ENCODE measurements around the gene TRIM63.
A peak's percentile ranks its signal among the peaks of the same experiment; 100 is the strongest.

TRIM63 gene

GRCh38 chr1:26045722-26046245 lies 21.6 kb downstream of the TRIM63 start, which contains the start of gene SLC30A2:
Gene SLC30A2 (minus strand): TSS chr1:26046118. CDS start chr1:26045896, 222 bp downstream.
- Histone ChIP-seq H3K27ac (ENCODE audit: low read depth, low read length) (no peak within 1 kb of the TSS), H3K4me3 (ENCODE audit: low read length) (no peak within 1 kb of the TSS), H4K5ac (ENCODE audit: low read length) (no peak within 1 kb of the TSS), H2BK120ac (ENCODE audit: low read depth, low read length) (no peak within 1 kb of the TSS), H3K18ac (ENCODE audit: low read length) (peak within 1 kb of the TSS; percentile 11), H3K79me1 (ENCODE audit: low read length) (no peaks in the 10 kb centered on the region), H4K8ac (ENCODE audit: low read depth, low read length) (no peak within 1 kb of the TSS), H3K56ac (ENCODE audit: low read length) (peak within 1 kb of the TSS; percentile 69), H3K27me3 (ENCODE audit: insufficient read depth, low read length, poor library complexity) (peaks cover 25% of the 10 kb centered on the region), H3K36me3 (ENCODE audit: control insufficient read depth, insufficient read depth, low read length) (no peaks in the 10 kb centered on the region), H3K4me1 (ENCODE audit: control insufficient read depth, low read depth, low read length) (no peaks in the 10 kb centered on the region), H3K79me2 (ENCODE audit: control insufficient read depth, insufficient read depth, low read length) (no peaks in the 10 kb centered on the region), H3K4ac (ENCODE audit: low read depth, low read length) (no peak within 1 kb of the TSS), H2AK5ac (ENCODE audit: low read length) (no peak within 1 kb of the TSS), H2BK15ac (replicated peaks; ENCODE audit: low read depth) (no peak within 1 kb of the TSS), H3K4me2 (ENCODE audit: low read length) (peak within 1 kb of the TSS; percentile 30), H2BK5ac (ENCODE audit: low read length) (no peak within 1 kb of the TSS), H3K23ac (ENCODE audit: low read length) (peak within 1 kb of the TSS; percentile 31), H3K9ac (ENCODE audit: low read length) (peak within 1 kb of the TSS; percentile 45)
- WGBS (ENCODE audit: extremely low coverage, insufficient coverage, low lambda C conversion rate), result no CpG with 5 or more reads among the region's 62 CpGs
- no peak for DNase-seq

DNA sequence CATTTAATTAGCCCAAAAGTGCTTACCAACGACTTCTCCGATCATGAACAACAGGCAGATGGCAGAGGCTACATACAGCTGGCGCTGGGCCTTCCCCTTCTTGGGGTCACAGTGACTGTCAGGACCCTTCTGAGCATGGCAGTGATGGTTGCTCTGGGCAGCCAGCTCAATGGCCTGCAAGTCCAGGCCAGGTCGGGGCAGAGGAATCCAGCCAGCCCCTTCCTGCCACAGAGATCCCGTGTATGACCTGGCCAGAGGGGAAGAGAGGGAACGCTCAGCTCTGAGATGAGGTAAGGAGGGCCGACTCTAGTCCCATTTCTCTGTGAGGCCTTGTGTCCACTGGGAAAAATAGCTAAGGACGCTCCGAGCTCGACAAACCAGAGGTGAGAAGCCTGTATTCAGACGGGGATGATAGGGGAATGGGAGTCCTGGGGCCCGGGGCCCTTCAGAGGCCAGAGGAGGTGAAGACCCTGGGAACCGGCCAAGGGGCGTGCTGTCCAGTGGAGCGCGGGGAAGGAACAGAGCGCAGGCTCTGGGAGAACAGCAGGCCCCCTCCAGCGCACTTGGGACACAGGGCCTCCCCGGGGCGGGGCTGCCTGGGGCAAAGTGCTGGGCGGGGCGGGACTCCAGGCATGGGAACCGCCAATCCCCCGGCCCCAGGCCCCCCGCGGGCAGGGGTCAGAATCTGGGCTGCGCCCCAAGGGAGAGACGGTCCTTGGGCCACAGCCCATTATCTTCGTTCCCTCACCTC lies 22.3 kb downstream of the TRIM63 start:
- Histone ChIP-seq H2BK5ac (ENCODE audit: low read length) (no peak overlapping the region), H3K27ac (ENCODE audit: low read depth, low read length) (no peak overlapping the region), H2BK120ac (ENCODE audit: low read depth, low read length) (no peak overlapping the region), H3K4me1 (ENCODE audit: control insufficient read depth, low read depth, low read length) (no peaks in the 10 kb centered on the region), H3K56ac (ENCODE audit: low read length) (peak overlapping the region; percentile 65), H3K18ac (ENCODE audit: low read length) (no peak overlapping the region), H3K4me2 (ENCODE audit: low read length) (peak overlapping the region; percentile 30), H4K5ac (ENCODE audit: low read length) (no peak overlapping the region), H3K27me3 (ENCODE audit: insufficient read depth, low read length, poor library complexity) (peaks cover 25% of the 10 kb centered on the region), H3K79me2 (ENCODE audit: control insufficient read depth, insufficient read depth, low read length) (no peaks in the 10 kb centered on the region), H3K23ac (ENCODE audit: low read length) (peak overlapping the region; percentile 31), H3K79me1 (ENCODE audit: low read length) (no peaks in the 10 kb centered on the region), H4K8ac (ENCODE audit: low read depth, low read length) (no peak overlapping the region), H3K4ac (ENCODE audit: low read depth, low read length) (no peak overlapping the region), H3K36me3 (ENCODE audit: control insufficient read depth, insufficient read depth, low read length) (no peaks in the 10 kb centered on the region), H3K4me3 (ENCODE audit: low read length) (no peak overlapping the region), H2AK5ac (ENCODE audit: low read length) (no peak overlapping the region), H2BK15ac (replicated peaks; ENCODE audit: low read depth) (no peak overlapping the region), H3K9ac (ENCODE audit: low read length) (peak overlapping the region; percentile 45)
- no CpG with 5 or more reads among the region's 29 CpGs for WGBS (ENCODE audit: extremely low coverage, insufficient coverage, low lambda C conversion rate)
- peak; percentile 13 for DNase-seq

DNA sequence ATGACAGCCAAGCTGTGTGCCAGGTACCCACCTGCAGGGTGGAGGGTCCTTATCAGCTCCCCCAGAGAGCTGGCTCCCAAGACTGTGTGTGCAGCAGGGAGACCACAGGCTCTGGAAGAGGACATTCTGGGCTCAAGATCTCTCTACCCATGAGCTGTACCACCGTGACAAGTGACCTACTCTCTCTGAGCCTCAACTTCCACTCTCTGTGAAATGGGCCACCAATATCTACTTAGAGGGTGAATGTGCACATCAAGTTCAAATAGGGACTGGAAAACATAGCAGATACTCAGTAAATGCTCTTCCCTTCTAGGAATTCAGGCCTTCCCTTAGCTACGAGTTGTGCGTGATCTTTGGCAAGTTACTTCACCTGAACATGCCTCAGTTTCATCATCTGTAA lies 23.0 kb downstream of the TRIM63 start:
- H3K56ac ChIP-seq (ENCODE audit: low read length), result no peak overlapping the region
- H3K18ac ChIP-seq (ENCODE audit: low read length), result no peak overlapping the region
- H3K4ac ChIP-seq (ENCODE audit: low read depth, low read length), result no peak overlapping the region
- no peak overlapping the region for H4K8ac ChIP-seq (ENCODE audit: low read depth, low read length)
- H3K4me1 ChIP-seq (ENCODE audit: control insufficient read depth, low read depth, low read length), result no peaks in the 10 kb centered on the region
- no peak for DNase-seq
- no peaks in the 10 kb centered on the region for H3K79me1 ChIP-seq (ENCODE audit: low read length)
- no peak overlapping the region for H2BK15ac ChIP-seq (replicated peaks; ENCODE audit: low read depth)
- H2AK5ac ChIP-seq (ENCODE audit: low read length), result no peak overlapping the region
- no peak overlapping the region for H2BK120ac ChIP-seq (ENCODE audit: low read depth, low read length)
- H3K4me3 ChIP-seq (ENCODE audit: low read length), result no peak overlapping the region
- H3K27me3 ChIP-seq (ENCODE audit: insufficient read depth, low read length, poor library complexity), result peaks cover 25% of the 10 kb centered on the region
- H2BK5ac ChIP-seq (ENCODE audit: low read length), result no peak overlapping the region
- H3K9ac ChIP-seq (ENCODE audit: low read length), result no peak overlapping the region
- no peaks in the 10 kb centered on the region for H3K36me3 ChIP-seq (ENCODE audit: control insufficient read depth, insufficient read depth, low read length)
- no peak overlapping the region for H3K27ac ChIP-seq (ENCODE audit: low read depth, low read length)
- H4K5ac ChIP-seq (ENCODE audit: low read length), result no peak overlapping the region
- no CpG with 5 or more reads among the region's 3 CpGs for WGBS (ENCODE audit: extremely low coverage, insufficient coverage, low lambda C conversion rate)
- H3K23ac ChIP-seq (ENCODE audit: low read length), result no peak overlapping the region
- no peak overlapping the region for H3K4me2 ChIP-seq (ENCODE audit: low read length)
- H3K79me2 ChIP-seq (ENCODE audit: control insufficient read depth, insufficient read depth, low read length), result no peaks in the 10 kb centered on the region

GRCh38 chr1:26043765-26044164 lies 23.7 kb downstream of the TRIM63 start:
- Histone ChIP-seq H3K18ac (ENCODE audit: low read length) (no peak overlapping the region), H3K79me1 (ENCODE audit: low read length) (no peaks in the 10 kb centered on the region), H3K23ac (ENCODE audit: low read length) (no peak overlapping the region), H3K27ac (ENCODE audit: low read depth, low read length) (no peak overlapping the region), H4K8ac (ENCODE audit: low read depth, low read length) (no peak overlapping the region), H4K5ac (ENCODE audit: low read length) (no peak overlapping the region), H3K27me3 (ENCODE audit: insufficient read depth, low read length, poor library complexity) (peaks cover 25% of the 10 kb centered on the region), H2BK120ac (ENCODE audit: low read depth, low read length) (no peak overlapping the region), H2AK5ac (ENCODE audit: low read length) (no peak overlapping the region), H2BK15ac (replicated peaks; ENCODE audit: low read depth) (no peak overlapping the region), H2BK5ac (ENCODE audit: low read length) (no peak overlapping the region), H3K4me1 (ENCODE audit: control insufficient read depth, low read depth, low read length) (no peaks in the 10 kb centered on the region), H3K4me3 (ENCODE audit: low read length) (no peak overlapping the region), H3K56ac (ENCODE audit: low read length) (peak overlapping the region; percentile 11), H3K9ac (ENCODE audit: low read length) (no peak overlapping the region), H3K4me2 (ENCODE audit: low read length) (no peak overlapping the region), H3K4ac (ENCODE audit: low read depth, low read length) (no peak overlapping the region), H3K36me3 (ENCODE audit: control insufficient read depth, insufficient read depth, low read length) (no peaks in the 10 kb centered on the region), H3K79me2 (ENCODE audit: control insufficient read depth, insufficient read depth, low read length) (no peaks in the 10 kb centered on the region)
- no peak for DNase-seq
- no CpG with 5 or more reads among the region's 2 CpGs for WGBS (ENCODE audit: extremely low coverage, insufficient coverage, low lambda C conversion rate)

DNA sequence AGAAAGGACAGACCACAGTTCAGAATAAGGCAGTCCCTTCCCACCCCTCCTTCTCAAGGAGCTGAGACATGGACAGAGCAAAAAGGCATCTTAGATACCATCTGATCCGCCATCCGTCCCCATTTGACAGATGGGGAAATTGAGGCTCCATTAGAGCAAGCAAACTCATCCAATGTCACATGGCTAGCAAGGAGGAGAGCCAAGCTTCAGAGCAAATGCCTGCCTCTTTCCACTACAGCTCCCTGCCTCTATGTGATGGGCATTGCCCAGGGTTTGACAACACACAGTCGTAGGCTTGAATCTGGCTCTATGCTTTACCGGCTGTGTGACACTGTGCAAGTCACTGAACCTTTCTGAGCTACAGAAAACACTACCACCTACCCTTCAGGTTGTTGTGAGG lies 25.5 kb downstream of the TRIM63 start:
- Histone ChIP-seq H3K4me2 (ENCODE audit: low read length) (no peak overlapping the region), H3K79me2 (ENCODE audit: control insufficient read depth, insufficient read depth, low read length) (no peaks in the 10 kb centered on the region), H2AK5ac (ENCODE audit: low read length) (no peak overlapping the region), H4K5ac (ENCODE audit: low read length) (no peak overlapping the region), H3K18ac (ENCODE audit: low read length) (no peak overlapping the region), H3K27ac (ENCODE audit: low read depth, low read length) (no peak overlapping the region), H3K4me1 (ENCODE audit: control insufficient read depth, low read depth, low read length) (no peaks in the 10 kb centered on the region), H3K79me1 (ENCODE audit: low read length) (no peaks in the 10 kb centered on the region), H4K8ac (ENCODE audit: low read depth, low read length) (no peak overlapping the region), H3K27me3 (ENCODE audit: insufficient read depth, low read length, poor library complexity) (peaks cover 17% of the 10 kb centered on the region), H3K4me3 (ENCODE audit: low read length) (no peak overlapping the region), H2BK120ac (ENCODE audit: low read depth, low read length) (no peak overlapping the region), H2BK5ac (ENCODE audit: low read length) (no peak overlapping the region), H3K56ac (ENCODE audit: low read length) (no peak overlapping the region), H2BK15ac (replicated peaks; ENCODE audit: low read depth) (no peak overlapping the region), H3K9ac (ENCODE audit: low read length) (no peak overlapping the region), H3K23ac (ENCODE audit: low read length) (no peak overlapping the region), H3K4ac (ENCODE audit: low read depth, low read length) (no peak overlapping the region), H3K36me3 (ENCODE audit: control insufficient read depth, insufficient read depth, low read length) (no peaks in the 10 kb centered on the region)
- DNase-seq, result no peak
- no CpG with 5 or more reads among the region's 4 CpGs for WGBS (ENCODE audit: extremely low coverage, insufficient coverage, low lambda C conversion rate)

Measured in mesendoderm (in vitro differentiated cells).